ENCODE measurements around the gene OVCA2. TPM values are rescaled to one million over a fixed set of nuclear protein-coding genes. Genes with fewer than 3 reads are reported as not detected.

OVCA2 gene
- polyA plus RNA-seq, 2 of the 4 experiments (the other 2 are of a cell fraction): 54.6 to 66.3 TPM

DNA sequence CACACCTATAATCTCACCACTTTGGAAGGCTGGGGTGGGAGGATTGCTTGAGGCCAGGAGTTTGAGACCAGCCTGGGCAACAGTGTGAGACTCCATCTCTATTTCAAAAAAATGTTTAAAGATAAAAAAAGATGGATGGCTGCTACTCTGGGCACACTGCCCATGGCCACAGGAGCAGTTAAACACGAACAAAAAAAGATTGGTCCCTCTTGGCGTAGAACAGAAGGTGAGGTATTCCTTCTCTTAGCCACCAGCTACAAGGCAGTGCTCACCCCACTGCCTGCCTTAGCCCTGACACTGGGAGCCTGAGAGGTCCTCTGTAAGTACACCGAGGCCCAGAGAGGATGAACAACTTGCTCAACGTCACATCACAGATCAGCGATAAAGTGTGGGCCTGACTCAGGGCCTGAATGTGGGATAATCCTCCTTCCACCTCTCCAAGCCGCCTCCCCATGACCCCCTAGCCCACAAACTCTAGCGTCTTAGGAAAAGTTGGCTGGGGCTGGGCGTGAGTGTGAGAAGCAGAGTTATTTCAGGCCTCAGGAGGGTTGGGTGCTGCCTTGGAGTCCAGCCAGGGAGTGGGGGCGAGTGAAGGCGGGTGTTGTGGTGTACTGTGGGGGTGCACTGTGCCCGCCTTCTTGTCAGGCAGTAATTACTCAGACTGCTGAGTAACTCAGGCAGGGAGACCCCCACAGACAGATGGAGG is 14.1 kb upstream of the OVCA2 start:
- DNase-seq (ENCODE audit: low read depth in 1 of 2, low spot score in 1 of 2) (no peak), ATAC-seq (no peak), FAIRE-seq (no peak)
- ChIA-PET POLR2A (interaction anchor here (0.5 kb wide), 1 partner anchor 365 kb away, joined by 3 read pairs; no protein-coding TSS in a partner anchor), CTCF (interaction anchor here (0.6 to 17.0 kb wide), 16 partner anchors 10 to 139 kb away, joined by 3 to 420 read pairs (median 18); partner anchors contain the start of genes HIC1 and OVCA2)
- no peaks in the 10 kb centered on the region for H3K9me3 ChIP-seq
- H3K4me2 ChIP-seq: no peak overlapping the region
- no peak overlapping the region for H3K27ac ChIP-seq
- 77% methylated on average over 11 of the region's 11 CpGs for WGBS (ENCODE audit: missing lambda C conversion rate)
- TF ChIP-seq, protein P1, sequence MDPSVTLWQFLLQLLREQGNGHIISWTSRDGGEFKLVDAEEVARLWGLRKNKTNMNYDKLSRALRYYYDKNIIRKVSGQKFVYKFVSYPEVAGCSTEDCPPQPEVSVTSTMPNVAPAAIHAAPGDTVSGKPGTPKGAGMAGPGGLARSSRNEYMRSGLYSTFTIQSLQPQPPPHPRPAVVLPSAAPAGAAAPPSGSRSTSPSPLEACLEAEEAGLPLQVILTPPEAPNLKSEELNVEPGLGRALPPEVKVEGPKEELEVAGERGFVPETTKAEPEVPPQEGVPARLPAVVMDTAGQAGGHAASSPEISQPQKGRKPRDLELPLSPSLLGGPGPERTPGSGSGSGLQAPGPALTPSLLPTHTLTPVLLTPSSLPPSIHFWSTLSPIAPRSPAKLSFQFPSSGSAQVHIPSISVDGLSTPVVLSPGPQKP (IDR thresholded peaks at IDR 0.05; ENCODE audit: low read depth, low read length): no peak
- TF ChIP-seq POLR2A (IDR thresholded peaks at IDR 0.05; ENCODE audit: low read length) (no peak), GATA3 (IDR thresholded peaks at IDR 0.05; ENCODE audit: borderline replicate concordance) (no peak), SMC3 (IDR thresholded peaks at IDR 0.05) (no peak), HOXB13 (CRISPR knock-in tag; IDR thresholded peaks at IDR 0.05; ENCODE audit: low read depth) (no peak), SREBF2 (IDR thresholded peaks at IDR 0.05) (no peak), PHF8 (IDR thresholded peaks at IDR 0.05; ENCODE audit: borderline replicate concordance, low read depth) (no peak), CBX8 (IDR thresholded peaks at IDR 0.05) (no peak), HDAC2 (IDR thresholded peaks at IDR 0.05) (no peak), MAZ (IDR thresholded peaks at IDR 0.05; ENCODE audit: borderline replicate concordance, low read depth, low read length) (no peak), EP300 (IDR thresholded peaks at IDR 0.05) (no peak), TFCP2L1 (CRISPR knock-in tag; IDR thresholded peaks at IDR 0.05) (no peak), FOXS1 (CRISPR knock-in tag; IDR thresholded peaks at IDR 0.05) (no peak), RFX5 (IDR thresholded peaks at IDR 0.05) (no peak)
- TF ChIP-seq, protein P2, sequence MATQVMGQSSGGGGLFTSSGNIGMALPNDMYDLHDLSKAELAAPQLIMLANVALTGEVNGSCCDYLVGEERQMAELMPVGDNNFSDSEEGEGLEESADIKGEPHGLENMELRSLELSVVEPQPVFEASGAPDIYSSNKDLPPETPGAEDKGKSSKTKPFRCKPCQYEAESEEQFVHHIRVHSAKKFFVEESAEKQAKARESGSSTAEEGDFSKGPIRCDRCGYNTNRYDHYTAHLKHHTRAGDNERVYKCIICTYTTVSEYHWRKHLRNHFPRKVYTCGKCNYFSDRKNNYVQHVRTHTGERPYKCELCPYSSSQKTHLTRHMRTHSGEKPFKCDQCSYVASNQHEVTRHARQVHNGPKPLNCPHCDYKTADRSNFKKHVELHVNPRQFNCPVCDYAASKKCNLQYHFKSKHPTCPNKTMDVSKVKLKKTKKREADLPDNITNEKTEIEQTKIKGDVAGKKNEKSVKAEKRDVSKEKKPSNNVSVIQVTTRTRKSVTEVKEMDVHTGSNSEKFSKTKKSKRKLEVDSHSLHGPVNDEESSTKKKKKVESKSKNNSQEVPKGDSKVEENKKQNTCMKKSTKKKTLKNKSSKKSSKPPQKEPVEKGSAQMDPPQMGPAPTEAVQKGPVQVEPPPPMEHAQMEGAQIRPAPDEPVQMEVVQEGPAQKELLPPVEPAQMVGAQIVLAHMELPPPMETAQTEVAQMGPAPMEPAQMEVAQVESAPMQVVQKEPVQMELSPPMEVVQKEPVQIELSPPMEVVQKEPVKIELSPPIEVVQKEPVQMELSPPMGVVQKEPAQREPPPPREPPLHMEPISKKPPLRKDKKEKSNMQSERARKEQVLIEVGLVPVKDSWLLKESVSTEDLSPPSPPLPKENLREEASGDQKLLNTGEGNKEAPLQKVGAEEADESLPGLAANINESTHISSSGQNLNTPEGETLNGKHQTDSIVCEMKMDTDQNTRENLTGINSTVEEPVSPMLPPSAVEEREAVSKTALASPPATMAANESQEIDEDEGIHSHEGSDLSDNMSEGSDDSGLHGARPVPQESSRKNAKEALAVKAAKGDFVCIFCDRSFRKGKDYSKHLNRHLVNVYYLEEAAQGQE (IDR thresholded peaks at IDR 0.05): no peak
- TF ChIP-seq, protein P3, sequence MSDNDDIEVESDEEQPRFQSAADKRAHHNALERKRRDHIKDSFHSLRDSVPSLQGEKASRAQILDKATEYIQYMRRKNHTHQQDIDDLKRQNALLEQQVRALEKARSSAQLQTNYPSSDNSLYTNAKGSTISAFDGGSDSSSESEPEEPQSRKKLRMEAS (IDR thresholded peaks at IDR 0.05): no peak
- H3K4me1 ChIP-seq: peaks cover 22% of the 10 kb centered on the region
- no peak overlapping the region for H3K4me3 ChIP-seq

DNA sequence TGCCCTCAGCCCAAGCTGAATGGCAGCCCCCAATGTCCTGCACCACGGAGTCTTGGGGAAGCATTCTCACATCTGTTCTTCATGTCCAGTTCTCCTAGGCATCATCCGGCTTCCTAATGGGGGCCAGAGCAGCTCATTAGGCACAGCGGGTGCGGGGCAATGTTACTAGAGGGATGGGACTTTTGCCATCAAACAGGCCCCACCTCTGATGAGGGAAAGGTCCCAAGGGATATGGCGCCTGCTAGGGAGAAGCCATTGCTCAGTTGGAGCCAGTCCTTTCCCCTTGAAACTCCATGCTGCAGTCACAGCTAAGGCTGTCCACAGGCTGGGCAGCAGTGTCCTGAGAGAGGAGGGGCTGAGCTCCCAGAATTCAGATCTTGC is 13.6 kb upstream of the OVCA2 start:
- 92% methylated on average over 5 of the region's 5 CpGs for WGBS (ENCODE audit: missing lambda C conversion rate)
- no peak for FAIRE-seq

More for the DNA sequence above, 13.6 kb upstream of the OVCA2 start:
- DNase-seq (ENCODE audit: low read depth in 1 of 2, low spot score in 1 of 2): no peak
- POLR2A ChIA-PET: no interaction called here
- TF ChIP-seq ZFP36 (IDR thresholded peaks at IDR 0.05; ENCODE audit: borderline replicate concordance, partially characterized antibody) (no peak), HOXA7 (CRISPR knock-in tag; IDR thresholded peaks at IDR 0.05) (no peak), EHF (CRISPR knock-in tag; IDR thresholded peaks at IDR 0.05) (no peak), ZC3H11A (IDR thresholded peaks at IDR 0.05) (no peak), SMC3 (IDR thresholded peaks at IDR 0.05) (no peak), HOXB5 (CRISPR knock-in tag; IDR thresholded peaks at IDR 0.05) (no peak)
- TF ChIP-seq, protein P4, sequence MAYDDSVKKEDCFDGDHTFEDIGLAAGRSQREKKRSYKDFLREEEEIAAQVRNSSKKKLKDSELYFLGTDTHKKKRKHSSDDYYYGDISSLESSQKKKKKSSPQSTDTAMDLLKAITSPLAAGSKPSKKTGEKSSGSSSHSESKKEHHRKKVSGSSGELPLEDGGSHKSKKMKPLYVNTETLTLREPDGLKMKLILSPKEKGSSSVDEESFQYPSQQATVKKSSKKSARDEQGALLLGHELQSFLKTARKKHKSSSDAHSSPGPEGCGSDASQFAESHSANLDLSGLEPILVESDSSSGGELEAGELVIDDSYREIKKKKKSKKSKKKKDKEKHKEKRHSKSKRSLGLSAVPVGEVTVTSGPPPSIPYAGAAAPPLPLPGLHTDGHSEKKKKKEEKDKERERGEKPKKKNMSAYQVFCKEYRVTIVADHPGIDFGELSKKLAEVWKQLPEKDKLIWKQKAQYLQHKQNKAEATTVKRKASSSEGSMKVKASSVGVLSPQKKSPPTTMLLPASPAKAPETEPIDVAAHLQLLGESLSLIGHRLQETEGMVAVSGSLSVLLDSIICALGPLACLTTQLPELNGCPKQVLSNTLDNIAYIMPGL (CRISPR knock-in tag; IDR thresholded peaks at IDR 0.05; ENCODE audit: borderline replicate concordance): no peak
- TF ChIP-seq, protein P5, sequence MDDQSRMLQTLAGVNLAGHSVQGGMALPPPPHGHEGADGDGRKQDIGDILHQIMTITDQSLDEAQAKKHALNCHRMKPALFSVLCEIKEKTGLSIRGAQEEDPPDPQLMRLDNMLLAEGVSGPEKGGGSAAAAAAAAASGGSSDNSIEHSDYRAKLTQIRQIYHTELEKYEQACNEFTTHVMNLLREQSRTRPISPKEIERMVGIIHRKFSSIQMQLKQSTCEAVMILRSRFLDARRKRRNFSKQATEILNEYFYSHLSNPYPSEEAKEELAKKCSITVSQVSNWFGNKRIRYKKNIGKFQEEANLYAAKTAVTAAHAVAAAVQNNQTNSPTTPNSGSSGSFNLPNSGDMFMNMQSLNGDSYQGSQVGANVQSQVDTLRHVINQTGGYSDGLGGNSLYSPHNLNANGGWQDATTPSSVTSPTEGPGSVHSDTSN (IDR thresholded peaks at IDR 0.05): no peak
- ATAC-seq: no peak
- peaks cover 22% of the 10 kb centered on the region for H3K4me1 ChIP-seq
- no peaks in the 10 kb centered on the region for H3K9me3 ChIP-seq
- no peak overlapping the region for H3K4me2 ChIP-seq
- no peak overlapping the region for H3K27ac ChIP-seq
- CTCF ChIA-PET: interaction anchor here (1.0 to 17.0 kb wide), 12 partner anchors 10 to 307 kb away, joined by 3 to 420 read pairs (median 4); partner anchors contain the start of genes HIC1 and OVCA2
- no peak overlapping the region for H3K4me3 ChIP-seq

All from A549 (cell line).